H9 (cell line): ENCODE measurements around the gene NHSL2. TPM values are rescaled to one million over a fixed set of nuclear protein-coding genes. Genes with fewer than 3 reads are reported as not detected.
A peak's percentile ranks its signal among the peaks of the same experiment; 100 is the strongest.

ENCODE experiments used
- DNase-seq: peaks from one replicate; pipeline ENCODE4 v3.0.0-alpha.2; 2017
- H2AFZ ChIP-seq: one replicate; pipeline ENCODE4 v1.6.1; 2013; ENCODE audit warnings: mild to moderate bottlenecking, low read length, control low read depth, moderate library complexity
- H2AK5ac ChIP-seq: 2 replicates; pipeline ENCODE4 v1.6.1; 2013; ENCODE audit warnings: low read length, control low read depth, mixed read lengths; ENCODE audit not compliant: insufficient read length
- H2BK120ac ChIP-seq: one replicate; pipeline ENCODE4 v1.6.1; 2013; ENCODE audit warnings: low read depth, mild to moderate bottlenecking, low read length, control low read depth, inconsistent platforms; ENCODE audit not compliant: poor library complexity, severe bottlenecking
- H2BK12ac ChIP-seq: 2 replicates; pipeline ENCODE4 v1.6.1; 2013; ENCODE audit warnings: low read length, control low read depth, mixed read lengths, low read depth; ENCODE audit not compliant: insufficient read length
- H2BK15ac ChIP-seq: 2 replicates; pipeline ENCODE4 v1.6.1; 2013; ENCODE audit warnings: low read depth, low read length, control low read depth
- H2BK20ac ChIP-seq: one replicate; pipeline ENCODE4 v1.6.1; 2013; ENCODE audit warnings: low read depth, mild to moderate bottlenecking, low read length, control low read depth, inconsistent platforms; ENCODE audit not compliant: poor library complexity, severe bottlenecking
- H2BK5ac ChIP-seq: 2 replicates; pipeline ENCODE4 v1.6.1; 2013; ENCODE audit warnings: low read length, control low read depth, mixed read lengths; ENCODE audit not compliant: insufficient read length
- H3K14ac ChIP-seq: 2 replicates; pipeline ENCODE4 v1.6.1; 2013; ENCODE audit warnings: low read length, control low read depth; ENCODE audit not compliant: insufficient read depth
- H3K18ac ChIP-seq: 2 replicates; pipeline ENCODE4 v1.6.1; 2013; ENCODE audit warnings: low read depth, mild to moderate bottlenecking, mixed read lengths, low read length, control low read depth; ENCODE audit not compliant: insufficient read length
- H3K23ac ChIP-seq: 2 replicates; pipeline ENCODE4 v1.6.1; 2013; ENCODE audit warnings: low read length, control low read depth, mixed read lengths, low read depth; ENCODE audit not compliant: insufficient read length
- H3K23me2 ChIP-seq: 2 replicates; pipeline ENCODE4 v1.6.1; 2013; ENCODE audit warnings: low read depth, mild to moderate bottlenecking, mixed read lengths, low read length, control low read depth; ENCODE audit not compliant: insufficient read length, poor library complexity, severe bottlenecking
- H3K27ac ChIP-seq: 2 replicates; pipeline ENCODE4 v1.5.1; 2013; ENCODE audit warnings: low read length, control low read depth, mixed read lengths, low read depth; ENCODE audit not compliant: insufficient read length
- H3K27me3 ChIP-seq: 2 replicates; pipeline ENCODE4 v1.6.1; 2013; ENCODE audit warnings: low read length, control low read depth, inconsistent platforms; ENCODE audit not compliant: insufficient read depth
- H3K4ac ChIP-seq: 2 replicates; pipeline ENCODE4 v1.6.1; 2013; ENCODE audit warnings: low read depth, mild to moderate bottlenecking, control low read depth, inconsistent platforms, low read length, moderate library complexity
- H3K4me1 ChIP-seq: 2 replicates; pipeline ENCODE4 v1.6.1; 2013; ENCODE audit warnings: low read length, control low read depth, inconsistent platforms; ENCODE audit not compliant: insufficient read depth
- H3K4me2 ChIP-seq: 2 replicates; pipeline ENCODE4 v1.6.1; 2013; ENCODE audit warnings: low read length, control low read depth, mixed read lengths; ENCODE audit not compliant: insufficient read length, insufficient read depth
- H3K56ac ChIP-seq: 2 replicates; pipeline ENCODE4 v1.6.1; 2013; ENCODE audit warnings: low read depth, mild to moderate bottlenecking, mixed read lengths, low read length, control low read depth; ENCODE audit not compliant: insufficient read length
- H3K79me1 ChIP-seq: 2 replicates; pipeline ENCODE4 v1.6.1; 2013; ENCODE audit warnings: low read depth, mild to moderate bottlenecking, moderate library complexity, low read length, control low read depth, inconsistent platforms; ENCODE audit not compliant: insufficient read depth, poor library complexity, severe bottlenecking
- H3K79me2 ChIP-seq: 2 replicates; pipeline ENCODE4 v1.6.1; 2013; ENCODE audit warnings: low read length, control low read depth, inconsistent platforms; ENCODE audit not compliant: insufficient read depth
- H3K9ac ChIP-seq: 2 replicates; pipeline ENCODE4 v1.6.1; 2013; ENCODE audit warnings: low read length, control low read depth, mixed read lengths; ENCODE audit not compliant: insufficient read length; ENCODE audit errors: extremely low read depth
- H3K9me3 ChIP-seq: one replicate; pipeline ENCODE4 v1.6.1; 2013; ENCODE audit warnings: low read depth, low read length, inconsistent platforms; ENCODE audit not compliant: control insufficient read depth
- H3T11ph ChIP-seq: one replicate; pipeline ENCODE4 v1.6.1; 2013; ENCODE audit warnings: mild to moderate bottlenecking, low read length, control low read depth, inconsistent platforms
- H4K20me1 ChIP-seq: one replicate; pipeline ENCODE4 v1.6.1; 2013; ENCODE audit not compliant: control insufficient read depth, insufficient read length, insufficient read depth
- H4K5ac ChIP-seq: 2 replicates; pipeline ENCODE4 v1.6.1; 2013; ENCODE audit warnings: low read depth, mild to moderate bottlenecking, mixed read lengths, low read length, control low read depth; ENCODE audit not compliant: insufficient read length
- H4K8ac ChIP-seq: replicated peaks from 2 replicates; pipeline ENCODE4 v1.6.1; 2013; ENCODE audit warnings: low read length, control low read depth, mixed read lengths, low read depth; ENCODE audit not compliant: insufficient read length
- H4K91ac ChIP-seq: 2 replicates; pipeline ENCODE4 v1.6.1; 2013; ENCODE audit warnings: low read depth, mild to moderate bottlenecking, moderate library complexity, mixed read lengths, low read length, control low read depth; ENCODE audit not compliant: insufficient read length
- H3K27ac Mint-ChIP-seq, 3 experiments: 2 replicates in 2 of 3; 3 replicates in 1 of 3; pipeline ENCODE4 v1.8.0; 2020 to 2021; ENCODE audit warnings: mixed read lengths in 3 of 3, mild to moderate bottlenecking in 1 of 3, moderate library complexity in 1 of 3
- H3K27me3 Mint-ChIP-seq: 2 replicates; pipeline ENCODE4 v1.8.0; 2021; ENCODE audit warnings: low read depth, mild to moderate bottlenecking, moderate library complexity, mixed read lengths
- H3K36me3 Mint-ChIP-seq, 3 experiments: 2 replicates in 2 of 3; 3 replicates in 1 of 3; pipeline ENCODE4 v1.8.0; 2020 to 2021; ENCODE audit warnings: low read depth in 3 of 3, mixed read lengths in 3 of 3; ENCODE audit not compliant: insufficient read depth in 1 of 3
- H3K4me1 Mint-ChIP-seq, 2 experiments: 2 replicates each; pipeline ENCODE4 v1.8.0; 2020; ENCODE audit warnings: mixed read lengths in 2 of 2
- H3K4me3 Mint-ChIP-seq, 2 experiments: 2 replicates in 1 of 2; 3 replicates in 1 of 2; pipeline ENCODE4 v1.8.0; 2020 to 2021; ENCODE audit warnings: mild to moderate bottlenecking in 2 of 2, mixed read lengths in 2 of 2, moderate library complexity in 1 of 2
- H3K9me3 Mint-ChIP-seq, 2 experiments: 2 replicates in 1 of 2; 3 replicates in 1 of 2; pipeline ENCODE4 v1.8.0; 2020; ENCODE audit warnings: mild to moderate bottlenecking in 2 of 2, mixed read lengths in 2 of 2, moderate library complexity in 1 of 2
- CTCF ChIP-seq: fragments of 200-600 bp; sonication (generic); conservative IDR thresholded peaks from 3 replicates; pipeline ENCODE4 v1.8.0; 2021; ENCODE audit warnings: antibody characterized with exemption, mild to moderate bottlenecking
- WGBS: extraction: QIAGEN DNeasy Blood & Tissue Kit; methylation state at CpG from one replicate; pipeline ENCODE4 v1.1.7; 2013; ENCODE audit warnings: missing lambda C conversion rate, low lambda C conversion rate, mixed read lengths; ENCODE audit not compliant: insufficient read length; ENCODE audit errors: extremely low coverage; 5-methylcytosine and 5-hydroxymethylcytosine counted together
- total RNA-seq: library from RNA; stranded (reverse); gene quantifications from 2 replicates; pipeline ENCODE4 v1.2.1, GENCODE V29; 2021

Gene NHSL2
- total RNA-seq, 1 experiment from 2014 or later = 6.4 TPM

GRCh38 chrX:72027024-72027913 lies 116.6 kb downstream of the NHSL2 start:
- H3K23ac ChIP-seq = no peak overlapping the region
- no peaks in the 10 kb centered on the region; the same call in 1 of the 2 replicates for H3K27me3 ChIP-seq
- H2BK20ac ChIP-seq = no peak overlapping the region
- WGBS = no CpG with 5 or more reads among the region's 14 CpGs
- peaks cover 10% of the 10 kb centered on the region for H3K9me3 ChIP-seq
- peak; percentile 10 for DNase-seq
- TF ChIP-seq CTCF = no peak
- H3K79me2 ChIP-seq = no peaks in the 10 kb centered on the region
- peaks cover 2 to 3% of the 10 kb centered on the region in 2 experiments; a peak in 1 of 4 replicates for H3K4me1 Mint-ChIP-seq
- no peak overlapping the region for H2AK5ac ChIP-seq
- no peaks in the 10 kb centered on the region for H3K27me3 Mint-ChIP-seq
- no peak overlapping the region for H3K27ac ChIP-seq
- H3K9me3 Mint-ChIP-seq = peaks cover 67 to 77% of the 10 kb centered on the region in 2 experiments
- H3K4me3 Mint-ChIP-seq = peak overlapping the region in 1 of 2 experiments; percentile 28; a peak in 1 of 5 replicates
- H2BK15ac ChIP-seq = no peak overlapping the region
- H3K4me1 ChIP-seq = no peaks in the 10 kb centered on the region
- H2BK12ac ChIP-seq = no peak overlapping the region
- H3K27ac Mint-ChIP-seq = no peak overlapping the region
- no peak overlapping the region for H2BK5ac ChIP-seq
- H3K4me2 ChIP-seq = no peak overlapping the region
- no peak overlapping the region for H3K18ac ChIP-seq
- no peaks in the 10 kb centered on the region for H4K20me1 ChIP-seq
- no peak overlapping the region for H3T11ph ChIP-seq
- H3K4ac ChIP-seq = no peak overlapping the region
- H2BK120ac ChIP-seq = no peak overlapping the region
- H4K8ac ChIP-seq = no peak overlapping the region
- H3K23me2 ChIP-seq = no peaks in the 10 kb centered on the region
- H3K56ac ChIP-seq = no peak overlapping the region
- no peak overlapping the region for H3K14ac ChIP-seq
- no peak overlapping the region for H4K91ac ChIP-seq
- peaks cover 0 to 15% (median 9%) of the 10 kb centered on the region in 3 experiments; a peak in 6 of 7 replicates for H3K36me3 Mint-ChIP-seq
- H3K9ac ChIP-seq = no peak overlapping the region
- H4K5ac ChIP-seq = no peak overlapping the region
- H3K79me1 ChIP-seq = no peaks in the 10 kb centered on the region
- H2AFZ ChIP-seq = no peak overlapping the region
